Activated CD4-positive, alpha-beta T cell treated with anti-CD3 and anti-CD28 coated beads, Interleukin-2, amount 50 U/mL, for 4 hours (primary cell): ENCODE data around the gene TXNDC5.

Experiments
- DNase-seq, 2 experiments: peaks; one replicate each; pipeline ENCODE4 v3.0.0-alpha.2; 2020

The TXNDC5 gene

GRCh38 chr6:7848229-7848628 is 62.4 kb downstream of the TXNDC5 start:
- DNase-seq, result no peak

- DNase-seq, result no peak
These were observed 63.4 kb downstream of the TXNDC5 start for GRCh38 chr6:7846966-7847818.

DNA sequence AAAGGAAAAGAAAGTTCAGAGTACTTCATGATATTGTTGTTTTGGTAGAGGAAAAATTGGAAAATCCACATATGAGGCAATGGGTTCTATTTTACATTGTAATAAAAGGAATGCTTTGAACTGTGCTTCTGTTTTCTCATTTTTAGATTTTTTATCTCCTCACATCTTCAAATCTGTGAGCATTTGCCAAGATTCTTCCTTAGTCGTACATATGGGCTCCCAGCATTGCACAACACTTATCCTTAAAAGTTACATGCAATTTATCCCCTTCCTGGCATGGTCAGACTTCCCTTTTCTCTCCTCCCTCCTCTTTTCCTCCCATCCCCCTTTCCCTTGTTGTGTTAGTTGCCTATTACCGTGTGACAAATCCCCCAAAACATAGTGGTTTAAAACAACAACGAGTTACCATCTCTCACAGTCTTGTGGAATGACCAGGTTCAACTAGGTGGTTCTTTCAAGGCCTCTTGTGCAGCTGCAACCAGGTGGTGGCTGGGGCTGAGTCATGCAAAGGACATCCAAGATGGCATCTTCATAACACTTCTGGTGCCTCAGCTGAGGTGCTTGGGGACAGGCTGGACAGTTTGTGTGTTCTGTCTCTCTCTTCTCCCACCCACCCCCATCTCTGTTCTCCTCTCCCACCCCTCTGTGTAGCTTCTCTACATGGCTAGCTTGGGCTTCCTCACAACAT is 68.7 kb downstream of the TXNDC5 start:
- no peak for DNase-seq

DNA sequence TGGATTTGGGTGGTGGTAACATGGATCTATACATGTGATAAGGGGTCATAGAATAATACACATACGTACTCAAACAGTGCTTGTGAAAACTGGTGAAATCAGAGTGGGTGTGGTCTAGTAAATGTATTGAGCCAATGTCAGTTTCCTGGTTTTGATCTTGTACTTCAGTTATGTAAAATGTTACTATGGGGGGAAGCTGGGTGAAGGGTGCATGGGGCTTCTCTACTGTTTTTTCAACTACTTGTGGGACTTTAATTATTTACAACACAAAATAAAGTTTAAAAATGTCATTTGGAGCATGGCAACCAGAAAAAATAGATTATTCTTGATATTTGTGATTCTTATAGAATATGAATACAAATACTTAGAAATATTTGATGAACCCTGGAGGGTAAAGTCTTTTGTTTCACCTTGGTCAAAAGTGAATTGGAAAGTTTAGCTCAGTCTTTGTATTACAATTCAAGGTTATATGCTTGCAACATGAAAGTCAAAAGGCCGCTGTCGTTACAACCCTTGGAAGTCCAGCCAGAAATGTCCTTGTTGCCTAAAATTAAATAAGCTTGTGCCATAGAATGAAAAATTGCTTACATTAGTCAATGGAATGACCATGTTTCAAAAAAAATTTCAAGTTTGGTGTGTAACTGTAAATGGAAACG is 74.1 kb downstream of the TXNDC5 start:
- no peak for DNase-seq

DNA sequence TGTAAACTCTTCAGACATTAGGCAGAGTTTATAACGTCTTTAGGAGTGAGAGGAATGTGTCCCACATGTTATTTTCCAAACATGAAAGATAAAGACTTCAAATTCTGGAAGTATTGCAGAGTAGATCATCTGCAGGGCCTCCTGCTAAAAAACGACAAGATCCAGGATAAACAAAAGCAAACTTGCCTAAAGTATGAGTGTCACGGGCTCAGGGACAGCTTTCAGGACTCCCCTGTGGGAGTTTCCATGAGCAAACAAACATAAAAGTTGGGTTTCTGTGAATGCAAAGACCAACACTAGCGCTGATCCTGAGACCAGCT is 76.9 kb downstream of the TXNDC5 start:
- DNase-seq, result no peak

DNA sequence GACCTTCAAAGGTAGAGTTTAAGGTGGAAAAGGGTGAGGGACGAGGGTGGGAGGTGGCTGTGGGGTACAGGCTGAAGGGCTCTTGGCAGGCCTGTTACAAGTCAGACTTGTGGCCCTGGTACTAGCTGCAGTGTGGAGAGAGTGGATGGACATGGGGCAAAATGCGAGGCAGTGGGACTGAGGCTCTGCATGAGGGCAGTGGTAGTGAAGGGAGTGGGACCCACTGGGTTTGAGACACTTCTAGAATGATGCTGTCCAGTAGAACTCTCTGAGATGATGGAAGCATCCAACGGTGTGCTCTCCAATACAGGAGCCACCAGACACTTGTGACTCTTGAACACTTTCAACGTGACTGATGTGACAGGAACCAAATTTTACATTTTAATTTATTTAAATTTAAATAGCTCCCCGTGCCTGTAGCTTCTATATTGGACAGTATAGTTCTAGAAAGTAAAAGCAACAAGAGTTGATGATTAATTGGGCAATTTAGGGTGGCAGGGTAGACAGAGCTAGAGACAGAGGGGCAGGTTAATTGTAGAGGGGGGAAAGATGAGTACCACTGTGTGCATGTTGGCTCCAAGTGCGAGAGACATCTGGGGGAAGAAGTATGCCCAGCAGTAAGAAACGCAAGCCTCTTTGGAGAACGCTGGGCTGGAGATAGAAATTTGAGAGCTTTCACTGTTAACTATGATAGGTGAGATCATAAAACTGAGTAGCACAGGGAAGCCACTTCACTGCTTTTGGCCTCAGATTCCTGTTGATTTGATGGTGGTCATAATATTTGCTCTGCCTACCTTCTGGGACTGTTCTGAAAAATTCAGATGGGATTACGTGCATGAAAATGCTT is 77.5 kb downstream of the TXNDC5 start:
- DNase-seq, result no peak
